Inferior parietal cortex (tissue), 1 donor: ENCODE results near the gene ICA1.

ENCODE experiments used
- DNase-seq: peaks from one replicate; pipeline ENCODE4 v3.0.0-alpha.2; 2016; ENCODE audit errors: extremely low spot score

ICA1 gene

GRCh38 chr7:8201846-8202441 lies 60.0 kb downstream of the ICA1 start:
- DNase-seq, result no peak

- no peak for DNase-seq
Measured at GRCh38 chr7:8200717-8201116, 61.2 kb downstream of the ICA1 start.

GRCh38 chr7:8200316-8200715 lies 61.7 kb downstream of the ICA1 start:
- no peak for DNase-seq

- no peak for DNase-seq
Measured at GRCh38 chr7:8197994-8198698, 63.8 kb downstream of the ICA1 start.

GRCh38 chr7:8192897-8193296 lies 69.1 kb downstream of the ICA1 start:
- no peak for DNase-seq

GRCh38 chr7:8190119-8190895 lies 71.7 kb downstream of the ICA1 start:
- peak; percentile 79 for DNase-seq

GRCh38 chr7:8189625-8190024 lies 72.3 kb downstream of the ICA1 start:
- DNase-seq, result no peak

GRCh38 chr7:8185926-8186683 lies 75.9 kb downstream of the ICA1 start:
- no peak for DNase-seq

GRCh38 chr7:8184221-8184620 lies 77.7 kb downstream of the ICA1 start:
- DNase-seq, result no peak

- no peak for DNase-seq
Measured at GRCh38 chr7:8179486-8179885, 82.5 kb downstream of the ICA1 start.

GRCh38 chr7:8178353-8178752 lies 83.6 kb downstream of the ICA1 start:
- DNase-seq, result no peak

- no peak for DNase-seq
Measured at GRCh38 chr7:8177109-8177933, 84.6 kb downstream of the ICA1 start.

GRCh38 chr7:8176370-8177081 lies 85.4 kb downstream of the ICA1 start:
- no peak for DNase-seq

GRCh38 chr7:8175929-8176369 lies 86.0 kb downstream of the ICA1 start:
- no peak for DNase-seq

GRCh38 chr7:8172372-8173354 lies 89.3 kb downstream of the ICA1 start:
- DNase-seq, result no peak

GRCh38 chr7:8169171-8169570 lies 92.8 kb downstream of the ICA1 start:
- no peak for DNase-seq

- no peak for DNase-seq
Measured at GRCh38 chr7:8168336-8168735, 93.6 kb downstream of the ICA1 start.

- no peak for DNase-seq
Measured at GRCh38 chr7:8165150-8165549, 96.8 kb downstream of the ICA1 start.

- DNase-seq, result no peak
Measured at GRCh38 chr7:8162181-8162580, 99.8 kb downstream of the ICA1 start.
